Spleen (tissue), 11 donors: ENCODE results near the gene LCE2B. TPM values are rescaled to one million over a fixed set of nuclear protein-coding genes. Genes with fewer than 3 reads are reported as not detected.

ENCODE experiments used
- DNase-seq: peaks from one replicate; pipeline ENCODE4 v3.0.0-alpha.2; 2020
- H3K27ac ChIP-seq, 8 donors: fragments of 200-600 bp; sonication (generic) in 7 of 8; 1 replicate in 4 of 8; 2 replicates in 4 of 8; pipeline versions ENCODE4 v1.5.0 to v1.8.0; 2016 to 2021; ENCODE audit warnings: inconsistent platforms in 4 of 8, mild to moderate bottlenecking in 4 of 8, moderate library complexity in 1 of 8
- H3K27me3 ChIP-seq, 7 donors: fragments of 200-600 bp; sonication (generic) in 6 of 7; replicated peaks in 1 of 7; 1 replicate in 4 of 7; 2 replicates in 3 of 7; pipeline versions ENCODE4 v1.5.0 to v1.8.0; 2016 to 2021; ENCODE audit warnings: inconsistent platforms in 3 of 7, mild to moderate bottlenecking in 1 of 7
- H3K36me3 ChIP-seq, 6 donors: fragments of 200-600 bp; sonication (generic) in 5 of 6; 1 replicate in 4 of 6; 2 replicates in 2 of 6; pipeline versions ENCODE4 v1.5.0 to v1.8.0; 2016 to 2021; ENCODE audit warnings: inconsistent platforms in 2 of 6
- H3K4me1 ChIP-seq, 6 donors: fragments of 200-600 bp; sonication (generic) in 5 of 6; 1 replicate in 3 of 6; 2 replicates in 3 of 6; pipeline versions ENCODE4 v1.5.0 to v1.8.0; 2016 to 2021; ENCODE audit warnings: inconsistent platforms in 3 of 6
- H3K4me3 ChIP-seq, 8 donors: fragments of 200-600 bp; sonication (generic) in 7 of 8; 1 replicate in 4 of 8; 2 replicates in 4 of 8; pipeline versions ENCODE4 v1.5.0 to v1.8.0; 2016 to 2021; ENCODE audit warnings: inconsistent platforms in 4 of 8, mild to moderate bottlenecking in 4 of 8, moderate library complexity in 2 of 8
- H3K9me3 ChIP-seq, 8 donors: fragments of 200-600 bp; sonication (generic) in 7 of 8; 1 replicate in 4 of 8; 2 replicates in 4 of 8; pipeline versions ENCODE4 v1.5.0 to v1.8.0; 2016 to 2021; ENCODE audit warnings: inconsistent platforms in 4 of 8
- CTCF ChIP-seq, 11 experiments: fragments of 200-600 bp in 7 of 11; fragments of 450-650 bp in 4 of 11; sonication (generic) in 4 of 11; IDR thresholded peaks in 8 of 11; conservative IDR thresholded peaks in 3 of 11; 1 replicate in 7 of 11; 2 replicates in 4 of 11; pipeline versions ENCODE4 v1.4.0 to v1.8.0; 2016 to 2021; ENCODE audit warnings: antibody characterized with exemption in 11 of 11, inconsistent platforms in 4 of 11, mild to moderate bottlenecking in 1 of 11
- POLR2A ChIP-seq, 3 donors: fragments of 450-650 bp; IDR thresholded peaks; one replicate each; pipeline ENCODE4 v1.5.1; 2017; ENCODE audit warnings: antibody characterized with exemption in 3 of 3, mild to moderate bottlenecking in 1 of 3
- POLR2AphosphoS5 ChIP-seq, 3 donors: sonication (generic); formaldehyde crosslinking; IDR thresholded peaks; one replicate each; pipeline ENCODE4 v1.5.1; 2017; ENCODE audit warnings: antibody characterized with exemption in 3 of 3
- WGBS, 5 donors: extraction: QIAGEN DNeasy Blood & Tissue Kit in 3 of 5; methylation state at CpG; one replicate each; pipeline versions ENCODE4 v1.1.5 to v1.1.7; 2013 to 2018; 5-methylcytosine and 5-hydroxymethylcytosine counted together
- intact Hi-C: fragments of 100-400 bp; cut with DNase I; formaldehyde crosslinking; loops from one replicate; pipeline ENCODE4 v1.15.0; 2023; ENCODE audit warnings: low total_unique reads
- polyA plus RNA-seq, 3 donors: library from polyadenylated mRNA; stranded (reverse); fragments of 200-250 nt; gene quantifications; one replicate each; pipeline ENCODE4 v1.2.1, GENCODE V29; 2013
- total RNA-seq, 7 donors: library from RNA; depleted of rRNA in 3 of 7; stranded (reverse); fragments of >200 nt in 3 of 7; fragmentation: NEBNext Ultra II Directional in 4 of 7; extraction: Animal tissue kit (Norgen Biotek cat#: 25700) in 4 of 7; gene quantifications; one replicate each; pipeline versions ENCODE4 v1.1.0 to v1.2.1, GENCODE V29; 2016 to 2021
- donor health status: healthy with polysubstance abuse.
- donor health status: DM: no; HTN: no; CAD: no; lungs with moderate emphysema.
- donor health status: DM: no; HTN: no; CAD: no.
- donor health status: Bipolar disorder and iron deficiency.
- donor health status: healthy.
- donor health status: DM: no; HTN: no; CAD: no.
- donor health status: DM: yes; HTN: yes; CAD: no.

Gene LCE2B
- total and polyA plus RNA-seq, 10 donors: not detected

- 82 to 90% (median 84%) methylated on average over 2 to 6 of the region's 6 CpGs for WGBS, 5 donors
- H3K9me3 ChIP-seq: no peaks in the 10 kb centered on the region
- no peak for DNase-seq
- no peaks in the 10 kb centered on the region for H3K36me3 ChIP-seq
- no peaks in the 10 kb centered on the region for H3K4me1 ChIP-seq
- H3K27ac ChIP-seq: no peak overlapping the region
- peaks cover 0 to 27% (median 0%) of the 10 kb centered on the region in 7 donors for H3K27me3 ChIP-seq
- TF ChIP-seq POLR2A (IDR thresholded peaks at IDR 0.05): no peak
- no peak for TF ChIP-seq POLR2AphosphoS5 (IDR thresholded peaks at IDR 0.05)
- no peak for TF ChIP-seq CTCF (IDR thresholded peaks at IDR 0.05 in 8 of 11, conservative IDR thresholded peaks at IDR 0.05 in 3 of 11)
- intact Hi-C loops: no loop called here
- H3K4me3 ChIP-seq: no peak overlapping the region
Measured at GRCh38 chr1:152679459-152679858, 6.5 kb upstream of the LCE2B start.

- intact Hi-C loops: no loop called here
- H3K9me3 ChIP-seq: no peaks in the 10 kb centered on the region
- no peaks in the 10 kb centered on the region for H3K36me3 ChIP-seq
- no peak overlapping the region for H3K4me3 ChIP-seq
- TF ChIP-seq POLR2AphosphoS5 (IDR thresholded peaks at IDR 0.05) (no peak), CTCF (IDR thresholded peaks at IDR 0.05 in 8 of 11, conservative IDR thresholded peaks at IDR 0.05 in 3 of 11) (no peak), POLR2A (IDR thresholded peaks at IDR 0.05) (no peak)
- no peaks in the 10 kb centered on the region for H3K4me1 ChIP-seq
- no peak overlapping the region for H3K27ac ChIP-seq
- no peak for DNase-seq
- peaks cover 0 to 22% (median 0%) of the 10 kb centered on the region in 7 donors for H3K27me3 ChIP-seq
- WGBS, 5 donors: 54 to 85% (median 59%) methylated on average over 2 of the region's 2 CpGs
Measured at GRCh38 chr1:152681616-152682015, 4.3 kb upstream of the LCE2B start.

GRCh38 chr1:152683846-152684245 lies 2.1 kb upstream of the LCE2B start:
- TF ChIP-seq CTCF (IDR thresholded peaks at IDR 0.05 in 8 of 11, conservative IDR thresholded peaks at IDR 0.05 in 3 of 11) (no peak), POLR2AphosphoS5 (IDR thresholded peaks at IDR 0.05) (no peak), POLR2A (IDR thresholded peaks at IDR 0.05) (no peak)
- peaks cover 0 to 18% (median 0%) of the 10 kb centered on the region in 7 donors for H3K27me3 ChIP-seq
- no peak overlapping the region for H3K27ac ChIP-seq
- H3K4me1 ChIP-seq: no peaks in the 10 kb centered on the region
- no peaks in the 10 kb centered on the region for H3K9me3 ChIP-seq
- no peak for DNase-seq
- H3K36me3 ChIP-seq: no peaks in the 10 kb centered on the region
- intact Hi-C loops: no loop called here
- no peak overlapping the region for H3K4me3 ChIP-seq

- Histone ChIP-seq H3K9me3 (peaks cover 0 to 3% (median 0%) of the 10 kb centered on the region in 8 donors), H3K27me3 (peaks cover 0 to 4% (median 0%) of the 10 kb centered on the region in 7 donors), H3K4me3 (no peak within 1 kb of the TSS), H3K36me3 (no peaks in the 10 kb centered on the region), H3K27ac (no peak within 1 kb of the TSS), H3K4me1 (no peaks in the 10 kb centered on the region)
- no peak for TF ChIP-seq POLR2AphosphoS5 (IDR thresholded peaks at IDR 0.05)
- DNase-seq: no peak
- intact Hi-C loops: no loop called here
- 43 to 64% (median 57%) methylated on average over 4 of the region's 4 CpGs for WGBS, 5 donors
Measured at GRCh38 chr1:152697701-152698600, 12.0 kb downstream of the LCE2B start, which contains the start of gene LCE2A. Gene LCE2A, plus strand, starts transcription at chr1:152698345. Its CDS starts 557 bp downstream, at chr1:152698902.
